ENCODE results near the gene FCGR3B.
"Not testable (repeated sequence)": the region's sequence is repeated elsewhere in the genome, so short reads cannot be mapped to it uniquely, and the experiment has no call there.

The FCGR3B gene

GRCh38 chr1:161605024-161605423 lies 26.0 kb downstream of the FCGR3B start:
- DNase-seq: not testable (repeated sequence)

GRCh38 chr1:161597077-161597476 lies 33.9 kb downstream of the FCGR3B start:
- not testable (repeated sequence) for DNase-seq

DNA sequence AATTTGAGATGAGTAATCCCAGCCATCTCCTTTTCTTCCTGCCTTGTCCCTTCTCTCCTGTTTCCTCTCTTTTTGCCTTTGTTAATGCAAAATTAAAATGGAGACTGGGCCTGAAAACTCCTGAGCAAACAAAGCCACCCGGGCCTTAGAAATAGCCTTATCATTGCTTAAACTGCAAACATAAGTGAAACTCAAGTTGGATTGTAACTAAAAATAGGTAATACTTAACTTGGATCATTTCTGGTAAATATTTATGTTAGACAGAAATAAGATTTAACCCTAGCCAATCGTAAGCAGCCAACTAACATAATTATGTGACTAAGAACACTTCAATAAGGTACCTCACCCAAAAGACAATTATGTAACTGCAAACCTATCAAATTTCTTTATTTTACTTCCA lies 35.4 kb downstream of the FCGR3B start:
- not testable (repeated sequence) for DNase-seq

- DNase-seq: not testable (repeated sequence)
Observed at GRCh38 chr1:161595173-161595572, 35.8 kb downstream of the FCGR3B start.

- DNase-seq: not testable (repeated sequence)
Observed at GRCh38 chr1:161594269-161594984, 36.5 kb downstream of the FCGR3B start.

DNA sequence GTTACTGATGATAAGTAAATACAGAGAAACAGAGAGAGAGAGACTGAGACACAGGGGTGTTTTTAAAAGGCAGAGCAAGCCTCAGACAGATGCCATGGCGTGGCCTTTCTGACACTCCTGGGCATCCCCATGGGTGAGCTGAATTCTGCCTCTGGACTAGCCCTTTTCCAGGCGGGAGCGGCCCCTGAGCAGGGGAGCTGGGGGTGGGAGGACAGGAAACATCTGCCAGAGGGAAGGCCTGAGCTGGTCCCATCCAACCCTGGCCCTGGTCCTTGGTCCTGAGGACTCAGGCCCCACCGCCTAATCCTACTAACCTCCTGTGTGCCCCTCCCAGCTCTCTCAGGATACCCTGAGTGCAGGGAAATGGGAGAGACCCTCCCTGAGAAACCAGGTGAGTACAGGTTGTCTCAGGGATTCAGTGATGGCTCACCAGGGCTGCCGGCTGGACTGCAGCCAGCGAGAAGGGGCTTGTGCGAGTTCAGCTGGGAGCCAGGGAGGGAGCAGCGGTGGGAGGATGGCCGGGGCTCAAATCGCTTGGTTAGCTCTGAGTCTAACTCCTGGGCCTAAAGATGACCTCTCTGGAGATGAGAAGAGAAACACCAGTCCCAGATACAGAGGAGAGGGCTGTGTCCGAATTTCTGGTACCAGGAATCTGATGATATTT lies 37.8 kb downstream of the FCGR3B start:
- not testable (repeated sequence) for DNase-seq

DNA sequence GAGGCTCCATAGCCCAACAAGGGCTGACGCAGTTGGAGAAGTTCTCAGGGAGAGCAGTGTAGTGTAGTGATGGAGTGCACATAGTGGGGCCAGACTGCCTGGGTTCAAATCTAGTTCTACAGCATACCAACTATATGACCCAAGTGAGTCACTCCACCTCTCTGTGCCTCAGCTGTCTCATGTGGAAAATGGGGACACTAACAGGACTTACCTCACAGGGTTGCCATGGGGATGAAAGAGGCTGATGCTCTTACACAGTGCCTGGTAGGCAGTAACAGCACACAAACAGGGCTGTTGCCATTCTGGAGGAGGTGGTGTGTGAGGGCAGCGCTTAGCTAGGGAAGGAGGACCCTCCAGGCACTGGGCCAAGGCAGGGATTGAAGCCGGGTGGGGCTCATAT lies 38.4 kb downstream of the FCGR3B start:
- DNase-seq: not testable (repeated sequence)

DNA sequence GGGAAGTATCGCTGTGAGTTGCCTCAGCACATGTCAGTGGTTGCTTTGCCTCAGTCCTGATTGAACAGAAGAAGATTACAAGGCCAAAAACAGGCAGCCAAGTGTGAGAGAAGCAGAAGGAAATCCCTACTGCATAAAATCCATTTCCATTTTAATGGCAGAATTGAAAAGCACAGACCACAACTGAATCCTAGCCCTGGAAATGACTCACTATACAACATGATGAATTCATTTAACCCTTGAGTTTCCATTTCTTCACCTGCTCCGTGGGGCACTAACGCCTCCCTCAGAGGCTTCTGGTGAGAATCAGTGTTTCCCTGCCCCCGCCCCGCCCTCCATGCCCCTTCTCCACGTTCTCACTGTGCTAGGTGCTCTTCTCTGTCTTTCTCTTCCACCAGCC lies 41.1 kb downstream of the FCGR3B start:
- not testable (repeated sequence) for DNase-seq

DNA sequence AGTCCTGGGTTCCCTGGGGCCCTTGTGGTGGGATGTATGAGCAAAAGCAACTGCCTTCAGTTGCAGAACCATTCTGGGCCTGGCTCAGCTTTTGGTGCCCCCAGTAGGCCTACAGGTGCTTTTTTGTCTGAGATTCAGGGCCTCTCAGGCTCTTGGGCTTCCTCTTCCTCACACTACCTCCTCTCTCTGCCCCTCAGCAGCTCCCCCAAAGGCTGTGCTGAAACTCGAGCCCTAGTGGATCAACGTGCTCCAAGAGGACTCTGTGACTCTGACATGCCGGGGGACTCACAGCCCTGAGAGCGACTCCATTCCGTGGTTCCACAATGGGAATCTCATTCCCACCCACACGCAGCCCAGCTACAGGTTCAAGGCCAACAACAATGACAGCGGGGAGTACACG lies 41.6 kb downstream of the FCGR3B start:
- not testable (repeated sequence) for DNase-seq

GRCh38 chr1:161588596-161588995 lies 42.4 kb downstream of the FCGR3B start:
- not testable (repeated sequence) for DNase-seq

GRCh38 chr1:161582882-161583281 lies 48.1 kb downstream of the FCGR3B start:
- DNase-seq: not testable (repeated sequence)

- DNase-seq: not testable (repeated sequence)
Observed at GRCh38 chr1:161580879-161581537, 50.0 kb downstream of the FCGR3B start.

DNA sequence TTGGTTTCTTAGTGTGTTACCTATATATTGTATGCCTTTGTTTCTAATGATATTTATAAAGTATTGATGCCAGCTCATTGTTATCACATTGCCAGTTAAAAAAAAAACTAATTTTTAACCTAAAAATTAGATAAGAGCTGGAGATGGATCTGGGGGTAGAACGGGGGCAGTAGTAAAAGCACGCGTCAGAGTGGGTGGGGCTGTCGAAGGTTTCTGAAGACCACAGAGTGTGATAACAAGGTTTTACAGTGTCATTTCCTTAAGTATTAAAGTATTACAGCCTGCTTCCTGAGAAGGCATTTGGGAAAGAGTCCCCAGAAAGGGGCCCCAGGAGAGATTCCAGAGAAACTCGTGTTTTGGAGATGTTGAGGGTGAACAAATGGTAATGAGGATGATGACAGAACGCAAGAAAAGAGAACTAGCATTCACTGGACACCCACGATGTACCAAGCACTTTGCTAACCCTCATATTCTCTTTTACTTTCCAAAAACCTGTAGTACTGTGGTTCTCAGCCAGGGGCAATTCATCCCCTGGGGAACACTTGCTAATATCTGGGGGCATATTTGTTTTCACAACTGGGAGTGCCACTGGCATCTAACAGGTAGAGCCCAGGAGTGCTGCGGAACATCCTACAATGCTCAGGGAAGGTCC lies 51.0 kb downstream of the FCGR3B start:
- not testable (repeated sequence) for DNase-seq

DNA sequence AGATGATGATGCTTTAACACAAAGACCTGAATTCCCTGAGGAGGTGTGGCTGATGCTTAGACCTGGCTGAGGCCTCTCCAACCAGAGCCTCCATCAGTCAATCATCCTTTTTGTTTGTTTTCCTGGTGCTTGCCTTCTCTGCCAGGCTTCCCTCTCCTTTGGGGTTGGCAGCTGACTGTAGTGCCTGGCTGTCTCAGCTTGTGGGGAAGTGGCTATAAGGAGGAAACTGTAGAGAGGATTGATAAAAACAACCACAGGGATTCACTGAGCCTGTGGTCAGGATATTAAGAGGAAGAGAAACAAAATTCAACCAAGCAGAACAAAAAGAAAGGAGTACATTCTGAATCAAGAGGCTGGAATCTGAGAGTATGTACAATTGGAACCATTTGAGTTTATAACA lies 54.3 kb downstream of the FCGR3B start:
- DNase-seq: not testable (repeated sequence)
